AG09319 (cell line): ENCODE data around the gene TMEM237.
"Not testable (repeated sequence)": the region's sequence is repeated elsewhere in the genome, so short reads cannot be mapped to it uniquely, and the experiment has no call there.

Experiments
- DNase-seq: peaks from one replicate; pipeline ENCODE4 v3.0.0-alpha.2; 2010; ENCODE audit warnings: low read depth; ENCODE audit errors: extremely low read depth
- TF ChIP-seq, protein P1 (sequence below): IDR thresholded peaks from 2 replicates; pipeline ENCODE4 v1.5.1; 2011; ENCODE audit warnings: low read depth, mild to moderate bottlenecking, inconsistent platforms, low read length, moderate library complexity

TMEM237 gene

DNA sequence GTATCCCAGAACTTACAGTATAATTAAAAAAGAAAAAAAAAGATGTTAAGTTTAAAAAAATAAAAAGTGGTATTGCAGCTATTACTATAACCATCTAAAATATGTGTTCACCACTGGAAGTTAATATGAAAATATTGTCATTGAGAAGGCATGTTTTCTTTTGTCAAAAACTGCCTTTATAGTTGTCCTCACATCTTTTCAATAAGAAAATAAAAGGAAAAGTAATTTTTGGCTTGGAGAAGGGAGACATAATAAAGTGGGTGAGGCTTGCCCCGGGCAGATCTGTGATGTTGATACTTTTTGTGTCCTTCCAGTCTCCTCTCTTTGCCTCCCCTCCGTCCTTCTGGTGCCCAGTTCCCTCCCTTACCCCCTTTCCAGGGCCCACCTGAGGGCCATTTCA, 30.2 kb upstream of the TMEM237 start:
- TF ChIP-seq, protein P1, sequence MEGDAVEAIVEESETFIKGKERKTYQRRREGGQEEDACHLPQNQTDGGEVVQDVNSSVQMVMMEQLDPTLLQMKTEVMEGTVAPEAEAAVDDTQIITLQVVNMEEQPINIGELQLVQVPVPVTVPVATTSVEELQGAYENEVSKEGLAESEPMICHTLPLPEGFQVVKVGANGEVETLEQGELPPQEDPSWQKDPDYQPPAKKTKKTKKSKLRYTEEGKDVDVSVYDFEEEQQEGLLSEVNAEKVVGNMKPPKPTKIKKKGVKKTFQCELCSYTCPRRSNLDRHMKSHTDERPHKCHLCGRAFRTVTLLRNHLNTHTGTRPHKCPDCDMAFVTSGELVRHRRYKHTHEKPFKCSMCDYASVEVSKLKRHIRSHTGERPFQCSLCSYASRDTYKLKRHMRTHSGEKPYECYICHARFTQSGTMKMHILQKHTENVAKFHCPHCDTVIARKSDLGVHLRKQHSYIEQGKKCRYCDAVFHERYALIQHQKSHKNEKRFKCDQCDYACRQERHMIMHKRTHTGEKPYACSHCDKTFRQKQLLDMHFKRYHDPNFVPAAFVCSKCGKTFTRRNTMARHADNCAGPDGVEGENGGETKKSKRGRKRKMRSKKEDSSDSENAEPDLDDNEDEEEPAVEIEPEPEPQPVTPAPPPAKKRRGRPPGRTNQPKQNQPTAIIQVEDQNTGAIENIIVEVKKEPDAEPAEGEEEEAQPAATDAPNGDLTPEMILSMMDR: no peak
- no peak for DNase-seq

DNA sequence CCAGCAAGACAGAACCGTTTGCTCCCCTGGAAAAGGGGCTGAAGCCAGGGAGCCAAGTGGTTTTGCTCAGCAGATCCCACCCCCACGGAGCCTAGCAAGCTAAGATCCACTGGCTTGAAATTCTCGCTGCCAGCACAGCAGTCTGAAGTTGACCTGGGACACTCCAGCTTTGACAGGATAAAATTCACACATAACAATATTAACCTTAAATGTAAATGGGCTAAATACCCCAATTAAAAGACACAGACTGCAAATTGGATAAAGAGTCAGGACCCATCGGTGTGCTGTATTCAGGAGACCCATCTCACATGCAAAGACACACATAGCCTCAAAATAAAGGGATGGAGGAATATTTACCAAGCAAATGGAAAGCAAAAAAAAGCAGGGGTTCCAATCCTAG, 27.9 kb upstream of the TMEM237 start:
- DNase-seq: not testable (repeated sequence)

DNA sequence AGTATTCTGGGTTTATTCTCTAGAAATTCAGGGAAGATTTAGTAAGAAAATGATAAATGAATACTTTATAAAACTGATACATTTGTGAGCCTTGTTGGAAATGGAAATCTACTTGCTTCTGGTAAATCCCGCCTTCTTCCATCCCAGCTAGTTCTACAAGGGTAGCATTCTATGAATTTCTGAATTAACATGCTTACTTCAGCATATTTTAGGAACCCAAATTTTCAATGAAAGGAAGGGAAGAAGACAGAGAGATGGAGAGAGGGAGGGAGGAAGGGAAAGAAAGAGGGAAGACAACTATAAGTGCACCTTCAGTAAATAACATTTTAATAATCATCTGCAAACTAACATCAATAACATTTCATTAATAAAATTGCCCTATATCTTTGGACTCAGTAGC, 26.6 kb upstream of the TMEM237 start:
- TF ChIP-seq, protein P1: no peak
- no peak for DNase-seq

DNA sequence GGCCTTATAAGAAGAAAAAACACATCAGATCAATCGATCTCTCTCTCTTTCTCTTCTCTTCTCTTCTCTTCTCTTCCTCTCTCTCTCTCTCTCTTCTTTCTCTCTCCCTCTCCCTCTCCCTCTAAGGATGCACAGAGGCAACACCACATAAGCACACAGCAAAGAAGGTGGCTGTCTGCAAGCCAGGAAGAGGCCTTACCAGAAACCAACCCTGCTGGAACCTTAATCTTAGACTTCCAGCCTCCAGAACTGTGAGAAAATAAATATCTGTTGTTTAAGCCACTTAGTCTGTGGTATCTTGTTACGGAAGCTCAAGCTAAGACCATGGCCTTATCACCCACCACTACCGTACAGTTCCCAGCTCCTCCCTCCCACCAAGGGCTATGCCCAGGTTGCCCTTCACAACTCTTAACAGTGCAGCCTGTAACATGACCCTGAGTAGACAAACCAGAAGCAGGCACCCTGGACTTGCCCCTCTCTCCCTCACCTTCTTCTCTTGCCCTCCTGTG, 25.2 kb upstream of the TMEM237 start:
- TF ChIP-seq, protein P1: no peak
- no peak for DNase-seq

DNA sequence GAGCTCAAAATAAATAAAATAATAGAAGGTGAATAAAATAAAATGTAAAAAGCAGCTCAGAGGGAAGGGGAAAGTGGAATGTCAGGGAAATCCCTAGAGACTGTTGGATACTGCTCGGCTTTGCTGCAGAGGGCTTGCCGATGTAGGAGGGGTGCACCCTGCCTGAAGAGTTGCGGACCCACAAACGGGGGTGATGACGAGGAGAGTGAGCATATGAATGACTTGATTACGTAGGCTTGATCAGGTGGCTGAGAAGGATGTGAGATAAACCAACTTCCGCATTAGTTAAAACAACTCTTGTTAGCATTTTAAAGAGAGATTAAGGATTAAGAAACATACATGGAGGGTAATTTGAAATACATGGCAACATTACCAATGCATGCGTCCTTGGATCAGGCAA, 21.0 kb upstream of the TMEM237 start:
- DNase-seq: no peak
- TF ChIP-seq, protein P1: no peak

DNA sequence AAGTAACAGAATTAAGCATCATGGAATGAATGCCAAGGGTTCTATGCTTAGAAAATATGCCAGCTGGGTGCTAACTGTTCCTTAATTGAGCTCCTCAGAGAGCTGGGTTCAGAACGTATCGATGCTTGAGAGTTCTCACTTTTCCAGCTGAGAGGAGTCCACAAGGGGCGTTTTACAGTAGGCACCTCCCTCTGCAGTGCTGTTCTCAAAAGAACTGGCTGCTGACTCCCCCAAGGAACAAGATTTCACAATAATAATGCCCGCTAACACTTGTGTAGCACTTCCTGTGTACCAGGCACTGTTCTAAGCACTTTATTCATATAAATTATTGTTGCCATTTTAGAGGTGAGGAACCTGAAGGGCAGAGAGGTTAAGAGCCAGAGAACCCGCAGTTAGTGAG, 18.1 kb upstream of the TMEM237 start:
- no peak for DNase-seq
- TF ChIP-seq, protein P1: no peak

DNA sequence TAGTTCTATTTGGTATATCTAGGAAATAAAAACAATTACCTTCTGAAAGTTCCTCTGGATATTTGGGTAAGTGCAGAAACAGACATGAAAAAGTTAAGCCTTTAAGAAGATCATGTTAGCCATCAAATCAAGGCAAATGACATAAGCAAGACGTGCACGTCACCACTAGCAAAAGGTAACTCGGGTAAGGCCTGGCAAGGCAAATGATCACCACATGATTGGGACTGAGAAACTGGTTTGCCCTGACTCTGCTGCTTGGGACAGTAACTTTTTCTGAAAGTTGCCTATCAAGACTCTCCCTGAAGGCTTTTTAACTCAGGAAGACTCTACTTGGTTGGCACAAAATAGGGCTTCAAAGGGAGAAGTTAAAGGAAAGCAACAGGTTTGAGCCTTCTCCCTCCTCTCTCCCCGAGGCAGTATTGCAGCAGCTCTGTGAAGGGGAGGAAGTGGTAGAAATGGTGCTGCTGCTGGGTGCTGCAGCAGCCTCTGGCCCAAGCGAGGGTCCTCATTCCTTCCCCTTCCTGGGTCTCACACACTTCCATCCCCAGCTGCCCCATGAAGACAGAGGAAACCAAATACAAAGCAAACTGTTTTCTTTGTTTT, 17.1 kb upstream of the TMEM237 start:
- DNase-seq: no peak
- TF ChIP-seq, protein P1: no peak

DNA sequence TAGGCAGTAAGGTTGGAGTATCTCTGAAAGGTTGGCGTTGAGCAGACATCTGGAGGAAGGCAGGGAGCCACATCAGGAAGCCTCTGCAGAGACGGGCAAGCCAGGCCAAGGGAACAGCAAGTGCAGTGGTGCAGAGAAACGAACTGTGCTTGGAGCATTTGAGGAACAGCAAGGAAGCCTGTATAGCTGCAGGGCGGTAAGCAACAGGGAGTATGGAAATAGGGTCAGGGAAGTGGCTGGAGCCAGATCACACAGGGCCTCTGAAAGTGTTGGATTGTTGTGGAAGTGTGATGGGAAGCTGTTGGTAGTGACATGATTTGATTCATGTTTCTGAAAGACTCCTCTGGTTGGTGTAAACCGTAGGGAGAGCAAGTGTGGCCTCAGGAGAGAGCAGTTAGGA, 13.4 kb upstream of the TMEM237 start:
- no peak for DNase-seq
- TF ChIP-seq, protein P1: no peak
